ENCODE results near the gene PROK1.

Gene PROK1

DNA sequence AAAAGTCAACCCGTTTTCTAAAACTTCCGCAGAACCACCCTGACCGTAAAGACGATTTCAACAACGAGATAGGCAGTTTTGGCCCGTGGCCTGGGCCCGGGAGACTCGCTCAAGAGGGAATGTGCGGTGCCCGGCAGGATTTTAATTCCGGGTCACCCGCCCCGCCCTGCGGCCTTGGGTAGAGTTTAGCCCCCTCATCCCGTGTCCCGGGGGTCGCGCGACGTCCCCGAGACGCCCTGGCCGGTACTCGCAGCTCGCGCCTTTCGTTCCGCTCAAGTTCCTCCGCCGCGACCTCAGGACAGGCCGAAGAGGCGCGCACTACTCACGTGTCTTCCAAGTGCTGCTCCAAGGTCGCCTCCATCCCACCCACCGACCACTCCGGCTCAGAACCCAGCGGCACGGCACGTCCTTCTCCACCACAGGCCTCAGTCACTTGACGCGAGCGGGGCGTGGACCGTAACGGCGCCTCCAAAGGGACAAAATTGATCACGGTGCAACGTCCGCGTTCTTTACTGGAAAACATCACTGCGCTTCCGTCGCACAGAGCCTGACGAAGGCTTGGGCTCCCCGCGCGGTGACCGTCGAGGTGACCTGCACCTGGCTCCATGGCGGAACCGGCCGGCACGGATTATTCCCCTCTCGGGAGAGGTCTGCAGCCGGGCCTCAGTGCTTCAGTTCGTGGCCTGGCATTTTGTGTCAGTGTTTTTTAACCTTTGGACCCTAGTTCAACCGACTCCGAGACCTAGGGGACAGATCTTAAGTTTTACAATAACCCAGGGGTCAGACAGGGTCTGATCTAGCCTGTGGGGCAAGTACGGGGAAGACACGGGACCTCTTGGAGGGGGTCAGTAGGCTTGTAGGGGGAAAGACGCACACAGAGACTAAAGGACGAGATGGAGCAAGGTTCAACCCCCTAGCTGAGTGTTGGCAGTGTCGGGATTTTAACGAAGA lies 43.4 kb upstream of the PROK1 start, which contains the start of gene LAMTOR5:
Gene LAMTOR5, minus strand, starts transcription at position 435 of the 951 bp plus-strand sequence. Its CDS starts 74 bp downstream, at position 361.
- no peaks in the 10 kb centered on the region for H4K20me1 ChIP-seq (ENCODE audit: insufficient read depth)
- peaks cover 19% of the 10 kb centered on the region for H3K79me2 ChIP-seq (ENCODE audit: insufficient read depth, low read depth)
- TF ChIP-seq, protein P1, sequence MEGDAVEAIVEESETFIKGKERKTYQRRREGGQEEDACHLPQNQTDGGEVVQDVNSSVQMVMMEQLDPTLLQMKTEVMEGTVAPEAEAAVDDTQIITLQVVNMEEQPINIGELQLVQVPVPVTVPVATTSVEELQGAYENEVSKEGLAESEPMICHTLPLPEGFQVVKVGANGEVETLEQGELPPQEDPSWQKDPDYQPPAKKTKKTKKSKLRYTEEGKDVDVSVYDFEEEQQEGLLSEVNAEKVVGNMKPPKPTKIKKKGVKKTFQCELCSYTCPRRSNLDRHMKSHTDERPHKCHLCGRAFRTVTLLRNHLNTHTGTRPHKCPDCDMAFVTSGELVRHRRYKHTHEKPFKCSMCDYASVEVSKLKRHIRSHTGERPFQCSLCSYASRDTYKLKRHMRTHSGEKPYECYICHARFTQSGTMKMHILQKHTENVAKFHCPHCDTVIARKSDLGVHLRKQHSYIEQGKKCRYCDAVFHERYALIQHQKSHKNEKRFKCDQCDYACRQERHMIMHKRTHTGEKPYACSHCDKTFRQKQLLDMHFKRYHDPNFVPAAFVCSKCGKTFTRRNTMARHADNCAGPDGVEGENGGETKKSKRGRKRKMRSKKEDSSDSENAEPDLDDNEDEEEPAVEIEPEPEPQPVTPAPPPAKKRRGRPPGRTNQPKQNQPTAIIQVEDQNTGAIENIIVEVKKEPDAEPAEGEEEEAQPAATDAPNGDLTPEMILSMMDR (conservative IDR thresholded peaks at IDR 0.05; ENCODE audit: low read depth, low read length), result no peak
- H3K4me2 ChIP-seq, result peak within 1 kb of the TSS; percentile 77
- H3K27me3 ChIP-seq (ENCODE audit: insufficient read depth, low read depth), result no peaks in the 10 kb centered on the region
- H3K4me3 ChIP-seq (IDR thresholded peaks at IDR 0.05; ENCODE audit: insufficient read depth, low read depth, low read length), result peak within 1 kb of the TSS; percentile 53
- H2AFZ ChIP-seq (ENCODE audit: low read depth), result peak within 1 kb of the TSS; percentile 82
- no peaks in the 10 kb centered on the region for H3K36me3 ChIP-seq (ENCODE audit: insufficient read depth)
- peak within 1 kb of the TSS; percentile 87 for H3K9ac ChIP-seq
- peak within 1 kb of the TSS; percentile 67 for H3K27ac ChIP-seq
- peaks cover 6% of the 10 kb centered on the region for H3K4me1 ChIP-seq (ENCODE audit: low read depth, poor library complexity, severe bottlenecking)

- Histone ChIP-seq H3K27me3 (ENCODE audit: insufficient read depth, low read depth) (no peaks in the 10 kb centered on the region), H3K27ac (no peak overlapping the region), H3K9ac (no peak overlapping the region; the same call in 1 of the 2 replicates), H3K4me2 (peak overlapping the region; percentile 77; the same call in 1 of the 2 replicates), H2AFZ (ENCODE audit: low read depth) (0 out of 2 replicates have a peak overlapping the region, but pooled peaks have one; percentile 82), H3K4me1 (ENCODE audit: low read depth, poor library complexity, severe bottlenecking) (peaks cover 6% of the 10 kb centered on the region), H4K20me1 (ENCODE audit: insufficient read depth) (no peaks in the 10 kb centered on the region), H3K36me3 (ENCODE audit: insufficient read depth) (no peaks in the 10 kb centered on the region), H3K79me2 (ENCODE audit: insufficient read depth, low read depth) (peaks cover 19% of the 10 kb centered on the region), H3K4me3 (IDR thresholded peaks at IDR 0.05; ENCODE audit: insufficient read depth, low read depth, low read length) (no peak overlapping the region)
- TF ChIP-seq, protein P1 (conservative IDR thresholded peaks at IDR 0.05; ENCODE audit: low read depth, low read length), result no peak
These were observed 42.5 kb upstream of the PROK1 start for GRCh38 chr1:110408488-110408887.

- Histone ChIP-seq H3K4me2 (no peak overlapping the region), H3K79me2 (ENCODE audit: insufficient read depth, low read depth) (peaks cover 19% of the 10 kb centered on the region), H3K4me1 (ENCODE audit: low read depth, poor library complexity, severe bottlenecking) (peaks cover 6% of the 10 kb centered on the region), H4K20me1 (ENCODE audit: insufficient read depth) (no peaks in the 10 kb centered on the region), H3K4me3 (IDR thresholded peaks at IDR 0.05; ENCODE audit: insufficient read depth, low read depth, low read length) (no peak overlapping the region), H3K36me3 (ENCODE audit: insufficient read depth) (no peaks in the 10 kb centered on the region), H3K27ac (no peak overlapping the region), H3K9ac (no peak overlapping the region), H3K27me3 (ENCODE audit: insufficient read depth, low read depth) (no peaks in the 10 kb centered on the region), H2AFZ (ENCODE audit: low read depth) (no peak overlapping the region)
- TF ChIP-seq, protein P1 (conservative IDR thresholded peaks at IDR 0.05; ENCODE audit: low read depth, low read length), result no peak
These were observed 41.6 kb upstream of the PROK1 start for GRCh38 chr1:110409316-110409715.

DNA sequence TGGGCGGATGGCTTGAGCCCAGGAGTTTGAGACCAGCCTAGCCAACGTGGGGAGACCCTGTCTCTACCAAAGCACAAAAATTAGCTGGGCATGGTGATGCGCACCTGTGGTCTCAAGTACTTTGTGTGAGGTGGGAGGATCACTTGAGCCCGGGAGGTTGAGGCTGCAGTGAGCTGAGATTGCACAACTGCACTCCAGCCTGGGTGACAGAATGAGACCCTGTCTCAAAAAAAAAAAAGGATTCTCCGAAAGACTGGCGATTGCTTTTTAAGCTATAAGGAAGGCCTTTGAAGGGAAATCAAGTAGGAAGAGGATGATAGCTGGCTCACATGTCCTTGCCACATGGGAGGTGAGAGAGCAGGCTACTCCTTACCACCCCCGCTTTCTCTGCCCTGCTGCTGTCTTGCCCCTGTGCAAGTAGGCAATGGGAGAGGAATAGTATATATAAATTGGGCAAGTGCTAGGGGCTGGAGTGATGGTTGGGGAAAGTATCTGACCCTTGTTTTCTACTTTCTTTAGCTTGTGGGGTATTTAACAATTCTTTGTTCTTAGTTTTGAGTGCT lies 39.7 kb upstream of the PROK1 start:
- H3K4me1 ChIP-seq (ENCODE audit: low read depth, poor library complexity, severe bottlenecking), result peaks cover 6% of the 10 kb centered on the region
- H3K79me2 ChIP-seq (ENCODE audit: insufficient read depth, low read depth), result peaks cover 12% of the 10 kb centered on the region
- H3K27me3 ChIP-seq (ENCODE audit: insufficient read depth, low read depth), result no peaks in the 10 kb centered on the region
- no peak overlapping the region for H3K4me3 ChIP-seq (IDR thresholded peaks at IDR 0.05; ENCODE audit: insufficient read depth, low read depth, low read length)
- no peak overlapping the region for H3K4me2 ChIP-seq
- H3K27ac ChIP-seq, result no peak overlapping the region
- H3K36me3 ChIP-seq (ENCODE audit: insufficient read depth), result no peaks in the 10 kb centered on the region
- TF ChIP-seq, protein P1 (conservative IDR thresholded peaks at IDR 0.05; ENCODE audit: low read depth, low read length), result no peak
- H3K9ac ChIP-seq, result no peak overlapping the region
- H4K20me1 ChIP-seq (ENCODE audit: insufficient read depth), result no peaks in the 10 kb centered on the region
- no peak overlapping the region for H2AFZ ChIP-seq (ENCODE audit: low read depth)

All from KMS-11 (cell line).